ENCODE results near the gene MYO9B. TPM values are rescaled to one million over a fixed set of nuclear protein-coding genes. Genes with fewer than 3 reads are reported as not detected.

The MYO9B gene
- total RNA-seq, 2 experiments from 2014 or later, result 90.3 to 98.5 TPM

DNA sequence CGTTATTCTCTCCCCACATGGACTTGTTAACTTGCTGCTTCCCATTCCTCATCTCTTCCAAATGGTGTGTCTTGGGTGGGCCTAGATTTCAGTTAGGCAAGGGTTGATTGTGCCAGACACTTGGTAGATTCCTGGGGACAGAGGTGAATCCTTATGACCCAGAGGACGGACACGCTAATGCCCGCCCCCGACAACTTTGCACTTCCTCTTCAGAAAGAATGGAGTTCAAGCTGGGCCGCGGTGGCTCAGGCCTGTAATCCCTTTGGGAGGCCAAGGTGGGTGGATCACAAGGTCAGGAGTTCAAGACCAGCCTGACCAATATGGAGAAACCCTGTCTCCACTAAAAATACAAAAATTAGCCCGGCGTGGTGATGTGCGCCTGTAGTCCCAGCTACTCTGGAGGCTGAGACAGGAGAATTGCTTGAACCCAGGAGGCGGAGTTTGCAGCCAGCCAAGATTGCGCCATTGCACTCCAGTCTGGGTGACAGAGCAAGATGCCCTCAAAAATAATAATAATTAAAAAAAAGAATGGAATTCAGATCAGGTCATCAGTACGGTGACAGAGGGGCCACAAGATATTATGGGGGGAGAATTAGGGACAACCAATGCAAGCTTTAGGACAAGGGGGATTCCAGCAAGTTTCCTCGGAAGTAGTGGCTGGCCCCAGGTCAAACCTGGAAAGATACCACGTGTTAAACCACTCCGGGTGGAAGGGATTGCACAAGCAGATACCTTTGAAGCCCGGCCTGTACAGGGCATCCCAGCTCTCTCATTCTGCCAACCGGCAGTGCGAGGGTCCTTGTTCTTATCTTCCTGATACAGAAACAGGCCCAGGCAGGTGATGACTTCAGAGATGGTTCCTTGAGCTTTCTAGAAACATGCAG, 2.7 kb downstream of the MYO9B start:
- no peak for ATAC-seq
- no peak overlapping the region for H3K27ac Mint-ChIP-seq
- H3K9me3 Mint-ChIP-seq (ENCODE audit: low read depth), result no peaks in the 10 kb centered on the region
- ChIA-PET CTCF (no interaction called here), POLR2A (no interaction called here)
- H3K4me3 Mint-ChIP-seq, result peak overlapping the region; percentile 99
- H3K27me3 Mint-ChIP-seq, result no peaks in the 10 kb centered on the region
- peaks cover 14% of the 10 kb centered on the region for H3K36me3 Mint-ChIP-seq (ENCODE audit: low read depth)
- DNase-seq, result no peak
- H3K4me1 Mint-ChIP-seq, result peaks cover 68% of the 10 kb centered on the region
- intact Hi-C loops (cut with DNase I, micrococcal nuclease), result loop anchor here (5.0 to 10.0 kb wide), 6 partner anchors 139 to 1003 kb away; partner anchors contain the start of genes CCDC194 (in 1 of the 2), SLC35E1 (in 1 of the 2), TPM4 (in 1 of the 2) and USE1 (in 1 of the 2)

DNA sequence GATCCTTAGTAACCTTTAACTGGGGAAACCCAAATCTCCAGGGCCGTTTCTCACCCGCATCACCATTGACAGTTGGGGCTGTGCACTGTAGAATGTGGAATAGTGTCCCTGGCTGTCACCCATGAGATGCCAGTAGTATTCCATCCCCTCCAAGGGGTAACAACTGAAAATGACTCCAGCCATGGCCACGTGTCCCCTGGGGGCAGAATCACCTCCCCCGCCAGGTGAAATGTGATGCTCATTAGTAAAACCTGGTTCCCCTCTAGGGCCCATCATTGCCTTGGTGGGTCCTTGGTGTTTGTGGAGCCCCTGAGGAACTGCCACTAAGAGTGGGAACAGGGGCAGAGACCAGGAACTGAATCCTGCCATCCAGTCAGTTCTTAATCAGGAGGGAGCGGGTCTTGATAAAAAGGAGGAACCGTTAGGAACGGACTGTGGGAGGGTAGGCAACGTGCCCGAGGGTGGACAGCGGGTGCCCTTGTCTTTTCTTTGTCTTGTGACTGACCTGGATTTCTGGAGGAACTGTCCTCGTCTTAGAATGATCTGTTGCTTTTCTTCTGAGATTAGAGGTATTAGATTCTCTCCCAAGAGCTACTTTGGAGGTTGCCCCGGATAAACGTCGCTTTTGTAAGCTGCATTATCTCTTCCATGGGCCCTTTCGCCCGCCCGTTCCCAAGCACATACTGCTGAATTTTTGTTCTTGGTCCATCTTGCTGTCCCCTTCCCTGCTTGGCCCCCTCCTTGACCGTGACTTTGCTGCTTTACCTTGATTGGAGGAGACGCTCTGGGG, 3.5 kb downstream of the MYO9B start:
- POLR2A ChIA-PET, result interaction anchor here (0.6 to 1.4 kb wide), 2 partner anchors 47 to 326 kb away, joined by 4 to 6 read pairs; partner anchors contain the start of gene BST2
- Mint-ChIP-seq H3K9me3 (ENCODE audit: low read depth) (no peaks in the 10 kb centered on the region), H3K4me1 (peaks cover 61% of the 10 kb centered on the region)

DNA sequence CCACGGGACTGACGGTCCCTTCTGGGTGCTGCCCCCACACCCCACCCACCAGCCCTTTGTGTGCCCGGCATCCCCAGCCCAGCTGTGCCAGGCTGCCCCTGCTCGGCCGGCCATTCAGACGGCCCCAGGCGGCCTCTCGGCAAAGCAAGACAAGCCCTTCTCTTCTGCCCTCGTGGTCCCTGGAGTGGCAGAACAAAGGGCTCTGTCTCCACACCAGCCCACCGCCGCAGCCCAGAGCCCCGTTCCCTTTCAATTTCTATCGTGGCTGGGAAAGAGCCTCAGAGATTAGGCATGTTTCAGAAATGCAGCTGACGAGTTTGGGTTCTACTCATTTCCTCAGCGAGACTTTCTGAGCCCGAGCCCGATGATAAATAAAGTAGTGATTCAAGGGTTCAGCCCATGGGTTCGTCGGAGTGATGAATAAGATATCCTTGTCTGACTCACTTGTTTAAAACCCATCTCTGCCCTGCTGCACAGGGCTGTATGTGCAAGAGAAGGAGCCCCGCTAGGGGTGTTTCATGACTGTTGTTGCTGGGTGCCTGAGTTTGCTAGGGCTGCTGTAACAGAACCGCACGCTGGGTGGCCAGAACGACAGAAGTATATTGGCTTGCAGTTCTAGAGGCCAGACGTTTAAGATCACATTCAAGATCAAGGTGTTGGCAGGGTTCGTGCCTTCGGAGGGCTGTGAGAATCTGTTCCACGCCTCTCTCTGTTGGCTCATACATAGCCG, 4.3 kb downstream of the MYO9B start:
- H3K27me3 Mint-ChIP-seq, result no peaks in the 10 kb centered on the region
- peaks cover 9% of the 10 kb centered on the region for H3K36me3 Mint-ChIP-seq (ENCODE audit: low read depth)
- peak; percentile 85 for ATAC-seq
- H3K27ac Mint-ChIP-seq, result peak overlapping the region; percentile 70
- no peaks in the 10 kb centered on the region for H3K9me3 Mint-ChIP-seq (ENCODE audit: low read depth)
- ChIA-PET CTCF (interaction anchor here (0.8 to 1.8 kb wide), 3 partner anchors 11 to 1565 kb away, joined by 3 to 8 read pairs (median 4); no protein-coding TSS in a partner anchor), POLR2A (interaction anchor here (0.6 to 1.4 kb wide), 3 partner anchors 10 to 325 kb away, joined by 4 to 7 read pairs (median 6); partner anchors contain the start of gene BST2)
- intact Hi-C loops (cut with DNase I, micrococcal nuclease), result loop anchor here (1.0 to 10.0 kb wide), 10 partner anchors 10 to 1005 kb away; partner anchors contain the start of genes CCDC194 (in 1 of the 2), SLC35E1 (in 1 of the 2), SMIM7 (in 1 of the 2) and TPM4 (in 1 of the 2)
- peak overlapping the region; percentile 48 for H3K4me3 Mint-ChIP-seq
- peaks cover 57% of the 10 kb centered on the region for H3K4me1 Mint-ChIP-seq
- peak; percentile 88 for DNase-seq

More for the DNA sequence above, 3.5 kb downstream of the MYO9B start:
- intact Hi-C loops (cut with DNase I, micrococcal nuclease), result loop anchor here (5.0 to 10.0 kb wide), 6 partner anchors 138 to 1004 kb away; partner anchors contain the start of genes CCDC194 (in 1 of the 2), SLC35E1 (in 1 of the 2), TPM4 (in 1 of the 2) and USE1 (in 1 of the 2)
- DNase-seq (peak; percentile 18), ATAC-seq (no peak)
- Mint-ChIP-seq H3K27ac (peak overlapping the region; percentile 70), H3K36me3 (ENCODE audit: low read depth) (peaks cover 11% of the 10 kb centered on the region), H3K4me3 (peak overlapping the region; percentile 48), H3K27me3 (no peaks in the 10 kb centered on the region)
- CTCF ChIA-PET, result interaction anchor here (0.8 to 1.8 kb wide), 2 partner anchors 11 to 1564 kb away, joined by 4 to 8 read pairs; no protein-coding TSS in a partner anchor

DNA sequence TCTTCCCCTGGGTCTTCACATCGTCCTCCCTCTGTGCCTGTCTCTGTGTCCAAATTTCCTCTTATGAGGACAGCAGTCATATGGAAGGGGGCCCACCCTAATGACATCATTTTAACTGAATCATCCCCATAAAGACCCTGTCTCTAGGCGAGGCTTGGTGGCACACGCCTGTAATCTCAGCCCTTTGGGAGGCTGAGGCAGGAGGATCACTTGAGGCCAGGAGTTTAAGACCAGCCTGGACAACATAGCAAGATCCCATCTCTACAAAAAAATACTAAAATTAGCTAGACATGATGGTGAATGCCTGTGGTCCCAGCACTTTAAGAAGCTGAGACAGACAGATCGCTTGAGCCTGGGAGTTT, 4.8 kb downstream of the MYO9B start:
- peak overlapping the region; percentile 51 for H3K27ac Mint-ChIP-seq
- ChIA-PET CTCF (interaction anchor here (0.9 to 1.8 kb wide), 2 partner anchors 10 to 19 kb away, joined by 3 to 8 read pairs; no protein-coding TSS in a partner anchor), POLR2A (interaction anchor here (0.6 to 1.4 kb wide), 2 partner anchors 9 to 45 kb away, joined by 4 to 7 read pairs; no protein-coding TSS in a partner anchor)
- ATAC-seq (no peak), DNase-seq (no peak)
- no peaks in the 10 kb centered on the region for H3K27me3 Mint-ChIP-seq
- peaks cover 61% of the 10 kb centered on the region for H3K4me1 Mint-ChIP-seq
- no peaks in the 10 kb centered on the region for H3K9me3 Mint-ChIP-seq (ENCODE audit: low read depth)
- peaks cover 9% of the 10 kb centered on the region for H3K36me3 Mint-ChIP-seq (ENCODE audit: low read depth)
- H3K4me3 Mint-ChIP-seq, result peak overlapping the region; percentile 4
- intact Hi-C loops (cut with DNase I, micrococcal nuclease), result loop anchor here (1.0 to 2.0 kb wide), 4 partner anchors 10 to 420 kb away; partner anchors contain the start of gene SMIM7 (in 1 of the 2)

DNA sequence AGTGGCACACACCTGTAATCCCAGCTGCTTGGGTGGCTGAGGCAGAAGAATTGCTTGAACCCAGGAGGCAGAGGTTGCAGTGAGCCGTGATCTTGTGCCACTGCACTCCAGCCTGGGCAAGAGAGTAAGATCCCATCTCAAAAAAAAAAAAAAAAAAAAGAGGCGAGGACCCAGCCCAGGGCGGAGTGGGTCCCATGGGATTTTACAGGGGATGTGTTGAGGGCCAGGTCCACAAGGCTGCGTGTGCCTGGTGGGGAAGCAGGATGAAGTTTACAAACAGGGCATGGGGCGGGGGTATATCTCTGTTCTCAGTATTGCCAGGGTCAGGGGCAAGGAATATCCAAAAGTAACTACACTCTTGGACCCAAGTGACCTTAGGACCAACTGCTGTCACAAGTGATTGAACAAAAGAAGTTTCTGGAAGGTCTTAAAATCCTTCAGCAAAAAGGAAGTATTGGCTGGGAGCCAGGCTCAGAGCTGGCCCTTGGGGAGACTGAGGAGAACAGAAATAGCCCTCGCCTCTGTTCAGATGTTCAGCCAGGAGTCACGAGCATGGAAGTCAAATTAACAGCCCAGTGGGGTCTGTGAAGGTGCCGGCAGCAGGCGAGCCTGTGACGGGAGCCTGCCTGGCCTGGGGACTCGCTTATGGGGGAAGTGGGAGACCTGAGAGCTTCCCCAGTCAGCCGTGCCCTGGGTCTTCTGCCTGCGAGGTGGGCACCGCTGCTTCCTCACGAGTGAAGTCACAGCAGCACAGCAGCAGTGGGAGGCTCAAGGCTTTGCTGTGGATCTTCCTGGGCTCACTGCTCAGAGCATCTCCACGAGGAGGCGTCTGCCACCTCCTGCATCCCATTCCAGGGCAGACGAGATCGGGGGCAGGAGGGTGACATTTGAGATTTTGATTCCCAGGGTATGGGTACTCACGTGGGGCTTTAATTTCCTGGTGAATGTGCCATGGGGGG, 6.4 kb downstream of the MYO9B start:
- peaks cover 59% of the 10 kb centered on the region for H3K4me1 Mint-ChIP-seq
- ATAC-seq, result no peak
- peaks cover 10% of the 10 kb centered on the region for H3K36me3 Mint-ChIP-seq (ENCODE audit: low read depth)
- no peaks in the 10 kb centered on the region for H3K9me3 Mint-ChIP-seq (ENCODE audit: low read depth)
- ChIA-PET CTCF (no interaction called here), POLR2A (no interaction called here)
- no peak for DNase-seq
- H3K27ac Mint-ChIP-seq, result peak overlapping the region; percentile 60
- H3K27me3 Mint-ChIP-seq, result no peaks in the 10 kb centered on the region
- intact Hi-C loops (cut with DNase I, micrococcal nuclease), result loop anchor here (2.0 kb wide), 2 partner anchors 17 to 43 kb away; no protein-coding TSS in a partner anchor
- H3K4me3 Mint-ChIP-seq, result no peak overlapping the region

DNA sequence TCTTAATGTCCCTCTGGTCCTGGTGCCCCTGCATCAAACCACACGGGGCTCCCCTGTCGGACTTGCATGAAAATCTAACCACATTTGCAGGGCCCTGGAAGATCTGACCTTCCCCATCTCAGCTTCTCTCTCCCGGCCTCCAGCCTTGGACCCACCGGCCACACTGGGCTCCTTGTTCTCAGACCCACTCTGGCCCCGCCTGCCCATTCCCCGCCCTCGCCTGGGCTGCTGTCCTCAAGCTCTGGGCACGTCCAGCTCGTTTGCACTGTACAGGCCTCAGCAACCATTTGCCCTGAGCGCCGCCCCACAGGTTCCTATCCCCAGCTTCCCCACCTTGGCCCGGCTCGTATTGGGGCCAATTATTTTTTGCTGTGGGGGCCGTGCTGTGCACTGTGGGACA, 10.5 kb downstream of the MYO9B start:
- H3K27me3 Mint-ChIP-seq, result no peaks in the 10 kb centered on the region
- H3K27ac Mint-ChIP-seq, result no peak overlapping the region
- intact Hi-C loops (cut with DNase I, micrococcal nuclease), result no loop called here
- ChIA-PET POLR2A (interaction anchor here (0.6 kb wide), 1 partner anchor 1708 kb away, joined by 3 read pairs; no protein-coding TSS in a partner anchor), CTCF (no interaction called here)
- DNase-seq (no peak), ATAC-seq (no peak)
- H3K4me3 Mint-ChIP-seq, result no peak overlapping the region
- peaks cover 50% of the 10 kb centered on the region for H3K4me1 Mint-ChIP-seq
- peaks cover 12% of the 10 kb centered on the region for H3K36me3 Mint-ChIP-seq (ENCODE audit: low read depth)
- H3K9me3 Mint-ChIP-seq (ENCODE audit: low read depth), result no peaks in the 10 kb centered on the region

DNA sequence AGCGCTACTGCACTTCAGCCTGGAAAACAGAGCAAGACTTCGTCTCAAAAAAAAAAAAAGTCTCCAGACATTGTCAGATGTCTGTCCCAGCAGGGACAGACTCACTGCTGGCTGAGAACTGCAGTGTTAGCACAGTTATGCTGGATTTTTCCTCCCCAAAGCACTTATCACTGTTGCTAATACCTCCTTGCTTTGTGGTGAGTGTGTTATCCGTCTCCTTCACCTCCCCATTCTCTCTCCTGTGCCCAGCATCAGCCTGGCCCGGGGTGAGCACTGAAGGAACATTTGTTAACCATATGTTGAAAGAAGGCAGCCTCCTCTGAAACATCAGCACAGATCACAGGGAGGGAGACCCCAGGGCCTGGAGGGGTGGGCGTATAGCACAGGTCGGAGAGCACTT, 11.3 kb downstream of the MYO9B start:
- no peak for ATAC-seq
- POLR2A ChIA-PET, result no interaction called here
- peaks cover 47% of the 10 kb centered on the region for H3K4me1 Mint-ChIP-seq

DNA sequence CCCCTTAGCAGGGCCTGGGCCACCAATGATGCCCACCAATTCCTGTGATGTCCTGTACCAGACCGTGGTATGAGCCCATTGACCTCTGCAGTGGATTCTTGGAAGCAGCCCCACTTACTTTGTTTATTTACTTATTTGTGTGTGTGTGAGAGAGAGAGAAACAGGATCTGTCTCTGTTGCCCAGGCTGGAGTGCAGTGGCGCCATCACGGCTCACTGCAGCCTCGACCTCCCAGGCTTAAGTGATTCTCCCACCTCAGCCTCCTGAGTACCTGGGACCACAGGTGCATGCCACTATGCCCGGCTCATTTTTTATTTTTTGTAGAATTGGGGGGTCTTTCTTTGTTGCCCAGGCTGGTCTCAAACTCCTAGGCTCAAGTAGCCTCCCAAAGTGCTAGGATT, 13.0 kb downstream of the MYO9B start:
- H3K4me3 Mint-ChIP-seq, result no peak overlapping the region
- peaks cover 14% of the 10 kb centered on the region for H3K36me3 Mint-ChIP-seq (ENCODE audit: low read depth)
- H3K27ac Mint-ChIP-seq, result no peak overlapping the region
- no peak for DNase-seq
- H3K4me1 Mint-ChIP-seq, result peaks cover 37% of the 10 kb centered on the region
- H3K27me3 Mint-ChIP-seq, result no peaks in the 10 kb centered on the region
- ChIA-PET CTCF (interaction anchor here (0.6 kb wide), 2 partner anchors 31 to 701 kb away, joined by 3 read pairs; no protein-coding TSS in a partner anchor), POLR2A (no interaction called here)
- intact Hi-C loops (cut with DNase I, micrococcal nuclease), result no loop called here
- H3K9me3 Mint-ChIP-seq (ENCODE audit: low read depth), result no peaks in the 10 kb centered on the region
- ATAC-seq, result no peak

More for the DNA sequence above, 11.3 kb downstream of the MYO9B start:
- intact Hi-C loops (cut with DNase I, micrococcal nuclease), result no loop called here
- Mint-ChIP-seq H3K9me3 (ENCODE audit: low read depth) (no peaks in the 10 kb centered on the region), H3K4me3 (no peak overlapping the region), H3K27me3 (no peaks in the 10 kb centered on the region), H3K36me3 (ENCODE audit: low read depth) (peaks cover 12% of the 10 kb centered on the region), H3K27ac (peak overlapping the region; percentile 42)
- no peak for DNase-seq
- CTCF ChIA-PET, result interaction anchor here (0.7 kb wide), 1 partner anchor 67 kb away, joined by 3 read pairs; no protein-coding TSS in a partner anchor

DNA sequence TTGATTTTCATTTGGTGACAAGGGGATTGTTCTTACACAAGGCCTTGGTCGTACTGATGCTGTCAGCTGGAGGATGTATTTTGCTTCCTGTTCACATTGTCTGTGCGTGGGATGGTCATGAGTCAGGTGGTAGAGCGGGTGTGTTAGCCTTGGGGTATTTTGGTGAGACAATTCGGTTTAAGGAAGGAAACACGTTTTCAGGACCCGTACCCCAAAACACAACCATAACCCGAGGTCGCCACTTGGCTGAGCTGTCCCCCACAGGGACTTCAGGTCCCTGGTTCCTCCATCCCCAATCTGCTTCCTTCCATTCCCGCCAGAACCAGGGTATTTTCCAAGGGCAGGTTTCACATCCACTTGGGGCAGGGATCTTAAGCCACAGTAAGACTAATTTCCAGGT, 15.0 kb downstream of the MYO9B start:
- ChIA-PET POLR2A (no interaction called here), CTCF (interaction anchor here (0.6 to 2.2 kb wide), 4 partner anchors 10 to 110 kb away, joined by 3 to 8 read pairs (median 5); no protein-coding TSS in a partner anchor)
- Mint-ChIP-seq H3K4me3 (no peak overlapping the region), H3K36me3 (ENCODE audit: low read depth) (peaks cover 14% of the 10 kb centered on the region), H3K4me1 (peaks cover 34% of the 10 kb centered on the region), H3K27ac (peak overlapping the region; percentile 69), H3K9me3 (ENCODE audit: low read depth) (no peaks in the 10 kb centered on the region), H3K27me3 (no peaks in the 10 kb centered on the region)
- DNase-seq (peak; percentile 68), ATAC-seq (peak; percentile 88)
- intact Hi-C loops (cut with DNase I, micrococcal nuclease), result loop anchor here in 1 of 2 experiments (1.0 kb wide), 1 partner anchor 10 kb away; no protein-coding TSS in a partner anchor

Measured in activated CD4-positive, alpha-beta T cell treated with anti-CD3 and anti-CD28 coated beads for 36 hours (primary cell).